GM12872 (cell line): ENCODE data around the gene TMEM121.

ENCODE experiments used
- TF ChIP-seq, protein P1 (sequence below): IDR thresholded peaks from 3 replicates; pipeline ENCODE4 v1.5.1; 2011; ENCODE audit warnings: low read depth, mild to moderate bottlenecking, low read length, moderate library complexity; ENCODE audit not compliant: insufficient read depth

TMEM121 gene

DNA sequence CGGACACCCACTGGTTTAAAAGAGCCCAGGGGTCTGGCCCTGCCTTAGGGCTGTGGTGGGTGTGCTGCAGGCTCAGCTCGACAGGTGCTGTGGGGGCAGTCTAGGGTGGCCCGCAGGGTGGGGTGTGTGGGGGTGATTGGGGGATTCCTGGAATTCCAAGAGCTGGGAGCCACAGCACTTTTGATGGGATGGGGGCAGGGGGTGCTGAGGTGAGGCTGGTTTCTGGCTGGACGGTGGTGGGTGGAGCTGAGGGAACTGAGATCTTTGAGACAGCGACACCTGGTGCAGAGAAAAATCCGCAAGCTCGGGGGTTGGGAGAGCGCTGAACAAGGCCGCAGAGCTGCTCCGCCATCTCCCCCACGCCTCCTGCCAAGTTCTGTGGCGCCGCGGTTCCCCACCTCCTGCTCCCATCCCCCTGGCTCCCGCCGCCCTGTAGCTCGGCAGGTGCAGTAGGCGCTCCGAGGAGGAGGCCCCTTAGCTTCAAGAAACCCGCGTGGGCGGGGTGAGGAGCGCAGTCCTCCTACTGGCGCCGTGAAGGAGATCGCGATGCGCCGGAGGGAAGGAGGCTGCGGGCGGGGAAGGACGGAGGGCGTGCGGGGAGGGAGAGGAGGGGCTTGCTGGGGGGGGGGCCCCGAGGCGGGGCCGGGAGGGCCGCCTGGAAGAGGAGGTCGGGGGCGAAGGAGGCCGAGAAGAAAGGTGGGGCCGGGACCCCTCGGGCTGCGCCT lies 36.7 kb upstream of the TMEM121 start:
- TF ChIP-seq, protein P1, sequence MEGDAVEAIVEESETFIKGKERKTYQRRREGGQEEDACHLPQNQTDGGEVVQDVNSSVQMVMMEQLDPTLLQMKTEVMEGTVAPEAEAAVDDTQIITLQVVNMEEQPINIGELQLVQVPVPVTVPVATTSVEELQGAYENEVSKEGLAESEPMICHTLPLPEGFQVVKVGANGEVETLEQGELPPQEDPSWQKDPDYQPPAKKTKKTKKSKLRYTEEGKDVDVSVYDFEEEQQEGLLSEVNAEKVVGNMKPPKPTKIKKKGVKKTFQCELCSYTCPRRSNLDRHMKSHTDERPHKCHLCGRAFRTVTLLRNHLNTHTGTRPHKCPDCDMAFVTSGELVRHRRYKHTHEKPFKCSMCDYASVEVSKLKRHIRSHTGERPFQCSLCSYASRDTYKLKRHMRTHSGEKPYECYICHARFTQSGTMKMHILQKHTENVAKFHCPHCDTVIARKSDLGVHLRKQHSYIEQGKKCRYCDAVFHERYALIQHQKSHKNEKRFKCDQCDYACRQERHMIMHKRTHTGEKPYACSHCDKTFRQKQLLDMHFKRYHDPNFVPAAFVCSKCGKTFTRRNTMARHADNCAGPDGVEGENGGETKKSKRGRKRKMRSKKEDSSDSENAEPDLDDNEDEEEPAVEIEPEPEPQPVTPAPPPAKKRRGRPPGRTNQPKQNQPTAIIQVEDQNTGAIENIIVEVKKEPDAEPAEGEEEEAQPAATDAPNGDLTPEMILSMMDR = peak; percentile 79

DNA sequence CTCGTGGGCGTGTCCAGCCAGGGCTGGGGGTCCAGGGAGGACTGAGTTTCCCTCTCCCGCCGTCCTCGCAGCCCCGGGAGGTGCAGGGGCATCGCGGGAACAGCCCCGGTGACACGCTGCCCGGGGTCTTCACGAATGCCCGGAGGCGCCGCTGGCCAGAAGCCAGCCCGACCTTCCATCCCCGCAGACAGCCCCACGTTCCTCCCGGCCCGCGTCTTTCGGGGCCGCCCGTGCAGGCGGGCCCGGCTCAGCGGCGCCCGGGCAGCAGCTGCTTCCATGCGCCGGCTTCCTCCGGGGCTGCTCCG lies 36.2 kb upstream of the TMEM121 start:
- TF ChIP-seq, protein P1 = no peak

DNA sequence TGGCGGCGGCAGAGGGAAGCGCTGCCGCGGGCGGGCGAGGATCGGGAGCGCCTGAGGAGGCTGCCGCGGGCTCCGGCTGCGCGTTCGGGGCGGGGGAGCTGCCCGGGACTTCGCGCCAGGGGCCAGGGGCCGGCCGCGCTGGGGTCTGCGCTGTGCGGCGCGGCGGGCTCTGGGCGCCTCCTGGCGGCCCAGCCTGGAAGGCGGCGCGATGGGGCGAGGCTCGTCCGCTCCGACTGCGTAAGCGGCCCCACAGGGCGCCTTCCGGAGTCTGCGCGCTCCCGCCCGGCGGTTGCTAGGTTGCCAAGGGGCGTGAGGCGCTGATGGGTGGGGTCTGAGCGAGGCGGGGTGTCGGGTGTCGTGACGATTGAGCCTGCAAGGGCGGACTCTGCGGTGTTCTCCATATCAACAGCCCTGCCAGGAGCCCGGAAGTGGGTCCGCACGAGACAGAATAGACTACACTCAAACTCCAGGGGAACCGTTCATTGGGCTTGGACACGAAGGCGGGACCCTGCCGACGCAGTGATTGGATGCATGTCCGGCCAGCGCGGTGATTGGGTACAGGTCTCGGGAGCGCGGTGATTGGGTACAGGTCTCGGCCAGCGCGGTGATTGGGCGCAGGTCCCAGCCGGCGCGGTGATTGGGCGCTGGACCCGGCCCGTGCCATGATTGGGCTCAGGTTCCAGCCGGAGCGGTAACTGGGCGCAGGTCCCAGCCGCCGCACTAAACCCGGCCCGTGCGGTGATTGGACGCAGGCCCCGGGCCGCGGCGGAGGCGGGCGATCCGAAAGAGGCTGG lies 35.6 kb upstream of the TMEM121 start, which contains the start of gene TEDC1:
Gene TEDC1 (plus strand): TSS at position 675 of the 794 bp plus-strand sequence. CDS start 130 bp downstream, outside the sequence.
- TF ChIP-seq, protein P1 = peak; percentile 76

DNA sequence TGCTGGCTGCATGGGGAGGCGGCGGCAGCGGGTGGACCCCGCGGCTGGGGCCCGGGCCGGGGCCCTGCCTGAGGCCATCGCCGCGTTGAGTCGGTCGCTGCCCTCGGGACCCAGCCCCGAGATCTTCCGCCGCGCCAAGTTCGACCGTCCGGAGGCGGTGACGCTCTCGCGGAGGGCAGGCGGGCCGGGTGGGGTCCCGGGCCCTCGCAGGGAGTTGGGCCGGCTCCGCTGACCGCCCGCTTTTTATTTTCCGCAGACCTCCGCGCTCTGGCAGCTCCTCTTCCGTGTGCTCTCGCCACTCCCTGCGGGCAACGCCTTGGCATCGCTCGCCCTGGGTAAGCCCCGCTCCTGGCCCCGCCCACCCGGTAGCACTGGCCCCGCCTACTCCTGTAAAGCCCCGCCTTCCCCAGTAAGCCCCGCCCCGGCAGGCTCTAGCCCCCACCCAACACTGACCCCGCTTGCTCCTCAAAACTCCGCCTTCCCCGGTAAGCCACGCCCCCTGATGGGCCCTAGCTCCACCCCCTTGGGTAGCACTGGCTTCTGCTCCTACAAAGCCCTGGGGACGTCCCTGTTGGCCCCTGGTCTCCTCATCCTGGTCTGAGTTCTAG lies 34.9 kb upstream of the TMEM121 start:
- TF ChIP-seq, protein P1 = no peak

DNA sequence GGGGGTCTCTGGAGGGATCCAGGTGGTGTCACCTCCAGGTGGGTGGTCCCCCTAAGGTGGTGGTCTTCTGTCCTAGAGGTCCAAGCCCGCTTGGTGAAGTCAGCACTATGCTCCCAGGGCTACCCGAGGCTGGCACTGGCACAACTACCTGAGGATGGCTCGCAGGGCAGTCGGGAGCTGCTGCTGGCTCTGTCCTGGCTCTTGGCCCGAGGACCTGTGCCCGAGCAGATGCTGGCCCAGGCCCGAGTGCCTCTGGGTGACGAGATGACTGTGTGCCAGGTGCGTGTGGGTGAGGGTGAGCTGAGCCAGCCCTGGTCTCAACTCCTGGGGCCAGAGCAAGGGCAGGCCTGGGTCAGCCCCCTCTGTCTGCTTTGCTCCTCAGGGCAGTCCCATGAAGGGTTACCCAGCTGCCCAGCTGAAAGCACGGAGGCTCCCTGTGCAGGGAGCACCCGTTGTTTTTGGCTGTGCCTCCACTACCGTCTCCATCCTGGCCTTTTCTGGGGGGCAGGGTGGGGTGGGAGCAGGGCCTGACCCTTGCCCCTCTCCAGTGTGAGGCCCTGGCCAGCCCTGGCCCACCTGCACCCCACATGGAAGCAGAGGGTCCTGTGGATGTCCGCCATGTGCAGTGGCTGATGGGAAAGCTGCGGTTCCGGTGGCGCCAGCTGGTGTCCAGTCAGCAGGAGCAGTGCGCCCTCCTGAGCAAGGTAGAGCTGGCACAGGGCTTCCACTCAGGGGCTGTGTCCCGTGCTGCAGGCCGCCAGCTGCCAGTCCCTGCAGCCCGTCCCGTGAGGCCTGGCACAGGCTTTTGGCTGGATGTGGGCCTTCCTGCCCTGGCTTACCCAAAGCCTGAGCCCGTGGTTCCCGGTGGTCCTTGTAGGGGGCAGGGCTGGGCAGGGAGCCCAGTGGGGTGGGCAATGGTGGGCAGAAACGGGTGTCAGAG lies 34.1 kb upstream of the TMEM121 start:
- TF ChIP-seq, protein P1 = no peak

DNA sequence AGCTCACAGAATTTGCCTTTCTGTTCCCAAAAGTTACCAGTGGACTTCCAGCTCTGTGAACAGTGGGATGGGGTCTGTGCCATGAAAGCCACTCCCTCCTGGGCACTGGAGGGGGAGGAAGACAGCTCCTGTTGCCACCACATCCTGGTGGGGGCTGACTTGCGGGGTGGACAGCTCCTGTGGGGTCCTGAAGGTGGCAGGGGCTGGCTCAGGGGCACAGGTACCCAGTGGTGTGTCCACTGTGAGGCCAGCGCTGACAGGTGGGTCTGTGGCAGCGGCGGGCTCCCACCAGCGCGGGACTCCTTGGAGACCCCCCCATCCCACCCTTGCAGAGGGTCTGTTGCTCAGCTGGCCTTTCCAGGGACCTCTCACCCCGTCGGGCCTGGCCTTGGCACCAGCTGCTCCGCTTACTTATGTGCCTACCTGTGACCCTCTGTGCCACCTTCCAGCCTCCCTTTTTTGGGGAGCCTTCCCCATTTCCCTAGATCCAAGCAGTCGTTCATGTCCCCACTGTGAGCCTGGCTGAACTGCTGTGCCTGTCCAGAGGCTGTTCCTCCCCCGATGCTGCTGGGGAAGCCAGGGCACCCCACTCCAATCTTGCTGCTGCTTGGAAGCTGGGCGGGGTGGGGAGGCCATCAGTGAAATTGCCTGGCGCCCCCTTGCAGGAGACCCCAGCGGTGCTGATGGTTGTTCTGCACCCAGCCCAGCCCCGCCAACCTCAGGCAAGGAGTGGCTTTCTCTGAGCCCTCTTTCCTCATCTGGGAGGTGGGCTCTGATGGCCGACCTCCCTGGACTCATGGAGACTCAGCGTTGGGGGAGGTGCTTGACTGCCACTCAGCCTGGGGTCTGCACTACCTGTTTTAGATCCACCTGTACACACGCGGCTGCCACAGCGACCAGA lies 33.2 kb upstream of the TMEM121 start:
- TF ChIP-seq, protein P1 = no peak
